Natural killer cell (primary cell): ENCODE measurements around the gene IL12RB2. TPM values are rescaled to one million over a fixed set of nuclear protein-coding genes. Genes with fewer than 3 reads are reported as not detected.

ENCODE experiments used
- ATAC-seq, 3 donors: fragments of 150-1000 bp in 2 of 3; fragments of 200-7000 bp in 1 of 3; cut with Tn5 transposase; 1 replicate in 1 of 3; 2 replicates in 2 of 3; pipeline ENCODE4 v1.10.0; 2021; ENCODE audit warnings: mild to moderate bottlenecking in 2 of 3, moderate library complexity in 2 of 3
- DNase-seq, 2 donors: peaks; one replicate each; pipeline versions ENCODE4 v3.0.0 to v3.0.0-alpha.2; 2013 to 2021; ENCODE audit warnings: mixed read lengths in 1 of 2
- H3K27ac ChIP-seq: one replicate; pipeline ENCODE4 v1.5.1; 2013; ENCODE audit warnings: mild to moderate bottlenecking, low read length
- H3K27me3 ChIP-seq: one replicate; pipeline ENCODE4 v1.6.1; 2013; ENCODE audit warnings: low read length; ENCODE audit not compliant: control insufficient read depth, insufficient read depth
- H3K36me3 ChIP-seq: one replicate; pipeline ENCODE4 v1.6.1; 2013; ENCODE audit warnings: low read length; ENCODE audit not compliant: control insufficient read depth, insufficient read depth
- H3K4me1 ChIP-seq: one replicate; pipeline ENCODE4 v1.6.1; 2013; ENCODE audit warnings: low read length; ENCODE audit not compliant: control insufficient read depth, insufficient read depth
- H3K4me3 ChIP-seq: one replicate; pipeline ENCODE4 v1.5.1; 2013; ENCODE audit warnings: low read length
- H3K9me3 ChIP-seq: one replicate; pipeline ENCODE4 v1.6.1; 2013; ENCODE audit warnings: low read length; ENCODE audit not compliant: control insufficient read depth, insufficient read depth
- H3K27ac Mint-ChIP-seq, 2 donors: one replicate each; pipeline ENCODE4 v1.8.0; 2022; ENCODE audit warnings: mild to moderate bottlenecking in 2 of 2, mixed read lengths in 2 of 2, moderate library complexity in 1 of 2
- H3K27me3 Mint-ChIP-seq, 2 donors: one replicate each; pipeline ENCODE4 v1.8.0; 2022; ENCODE audit warnings: low read depth in 2 of 2, mixed read lengths in 2 of 2
- H3K36me3 Mint-ChIP-seq: one replicate; pipeline ENCODE4 v1.8.0; 2022; ENCODE audit warnings: mixed read lengths
- H3K4me1 Mint-ChIP-seq, 2 donors: one replicate each; pipeline ENCODE4 v1.8.0; 2022; ENCODE audit warnings: mixed read lengths in 2 of 2
- H3K4me3 Mint-ChIP-seq: one replicate; pipeline ENCODE4 v1.8.0; 2022; ENCODE audit warnings: mild to moderate bottlenecking, moderate library complexity, mixed read lengths
- H3K9me3 Mint-ChIP-seq, 2 donors: one replicate each; pipeline ENCODE4 v1.8.0; 2022; ENCODE audit warnings: mixed read lengths in 2 of 2
- CTCF ChIP-seq: fragments of 200-600 bp; IDR thresholded peaks from one replicate; pipeline ENCODE4 v1.8.0; 2022; ENCODE audit warnings: antibody characterized with exemption
- WGBS: methylation state at CpG from one replicate; pipeline ENCODE4 v1.1.7; 2013; ENCODE audit warnings: missing lambda C conversion rate; ENCODE audit not compliant: insufficient coverage; 5-methylcytosine and 5-hydroxymethylcytosine counted together
- intact Hi-C: fragments of 100-400 bp; cut with micrococcal nuclease; formaldehyde crosslinking; loops from one replicate; pipeline ENCODE4 v1.14.2; 2022
- total RNA-seq, 4 donors: library from RNA; stranded (reverse); fragments of 120-200 nt in 1 of 4; gene quantifications; one replicate each; pipeline versions ENCODE4 v1.2.3 to v1.2.4, GENCODE V29; 2013 to 2022

Gene IL12RB2
- total RNA-seq, 3 donors from 2014 or later (not counting 1 experiment from before 2014, with no cell fraction given) = 18.2 to 51.2 (median 24.8) TPM

- Histone ChIP-seq H3K36me3 (no peaks in the 10 kb centered on the region), H3K4me1 (no peaks in the 10 kb centered on the region), H3K9me3 (no peaks in the 10 kb centered on the region), H3K27ac (no peak overlapping the region), H3K27me3 (no peaks in the 10 kb centered on the region), H3K4me3 (no peak overlapping the region)
- Mint-ChIP-seq H3K27ac (no peak overlapping the region), H3K4me3 (no peak overlapping the region), H3K36me3 (no peaks in the 10 kb centered on the region), H3K4me1 (no peaks in the 10 kb centered on the region), H3K27me3 (peaks cover 5 to 7% of the 10 kb centered on the region in 2 donors), H3K9me3 (no peaks in the 10 kb centered on the region)
- TF ChIP-seq CTCF = no peak
- intact Hi-C loops = loop anchor here (10.0 kb wide), 1 partner anchor 503 kb away; no protein-coding TSS in a partner anchor
- ATAC-seq = no peak
- 83% methylated on average over 2 of the region's 2 CpGs for WGBS
- DNase-seq = no peak
Observed at GRCh38 chr1:67437961-67438360, 130.3 kb downstream of the IL12RB2 start.

- ATAC-seq = no peak
- no peak for DNase-seq
- H3K4me3 Mint-ChIP-seq = no peak overlapping the region
- H3K4me1 Mint-ChIP-seq = no peaks in the 10 kb centered on the region
- no peaks in the 10 kb centered on the region for H3K36me3 Mint-ChIP-seq
- no peak overlapping the region for H3K27ac Mint-ChIP-seq
- peaks cover 5 to 7% of the 10 kb centered on the region in 2 donors for H3K27me3 Mint-ChIP-seq
- intact Hi-C loops = loop anchor here (10.0 kb wide), 1 partner anchor 505 kb away; no protein-coding TSS in a partner anchor
- WGBS = 97% methylated on average over 5 of the region's 6 CpGs
- Histone ChIP-seq H3K27me3 (no peaks in the 10 kb centered on the region), H3K4me3 (no peak overlapping the region), H3K27ac (no peak overlapping the region), H3K9me3 (no peaks in the 10 kb centered on the region), H3K36me3 (no peaks in the 10 kb centered on the region), H3K4me1 (no peaks in the 10 kb centered on the region)
- H3K9me3 Mint-ChIP-seq = no peaks in the 10 kb centered on the region
- TF ChIP-seq CTCF = no peak
Observed at GRCh38 chr1:67439277-67440029, 131.8 kb downstream of the IL12RB2 start.

- 100% methylated on average over 2 of the region's 3 CpGs for WGBS
- Mint-ChIP-seq H3K4me1 (no peaks in the 10 kb centered on the region), H3K27ac (no peak overlapping the region), H3K27me3 (peaks cover 0 to 5% of the 10 kb centered on the region in 2 donors), H3K9me3 (no peaks in the 10 kb centered on the region), H3K36me3 (no peaks in the 10 kb centered on the region), H3K4me3 (no peak overlapping the region)
- DNase-seq (no peak), ATAC-seq (no peak)
- TF ChIP-seq CTCF = no peak
- intact Hi-C loops = no loop called here
- Histone ChIP-seq H3K27me3 (no peaks in the 10 kb centered on the region), H3K36me3 (no peaks in the 10 kb centered on the region), H3K9me3 (no peaks in the 10 kb centered on the region), H3K4me1 (no peaks in the 10 kb centered on the region), H3K4me3 (no peak overlapping the region), H3K27ac (no peak overlapping the region)
Observed at GRCh38 chr1:67440339-67440738, 132.7 kb downstream of the IL12RB2 start.
